Measurements from ENCODE around the gene GAP43.

GAP43 gene

GRCh38 chr3:115615001-115615814, 8.1 kb upstream of the GAP43 start:
- no peak for DNase-seq
- no peak for ATAC-seq (replicated peaks)
- H3K4me1 Mint-ChIP-seq: peaks cover 5 to 8% of the 10 kb centered on the region in 2 donors
- H3K27ac Mint-ChIP-seq: no peak overlapping the region
- no peaks in the 10 kb centered on the region for H3K9me3 Mint-ChIP-seq
- peaks cover 17 to 19% of the 10 kb centered on the region in 2 donors for H3K27me3 Mint-ChIP-seq
- no peak overlapping the region for H3K4me3 Mint-ChIP-seq
- no peaks in the 10 kb centered on the region for H3K36me3 Mint-ChIP-seq

DNA sequence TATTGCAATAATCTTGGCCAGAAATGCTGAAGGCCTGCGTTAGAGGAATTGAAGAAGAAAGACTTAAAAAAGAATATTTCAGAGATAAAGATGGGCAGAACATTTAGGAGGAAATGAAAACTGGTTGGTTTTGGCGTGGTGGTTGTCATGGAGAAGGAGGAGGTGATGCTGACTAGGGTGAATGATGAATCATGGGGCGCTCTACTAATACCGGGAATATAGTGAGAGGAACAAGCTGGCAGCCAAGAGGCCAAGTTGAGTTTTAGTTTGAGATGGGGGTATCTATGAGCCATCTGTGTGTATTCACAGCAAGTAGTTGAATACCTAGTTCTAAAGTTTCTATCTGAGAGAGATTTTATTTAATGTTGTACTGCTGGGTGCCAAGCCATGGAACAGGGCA, 6.8 kb upstream of the GAP43 start:
- DNase-seq: peak; percentile 5
- Mint-ChIP-seq H3K36me3 (no peaks in the 10 kb centered on the region), H3K4me3 (no peak overlapping the region)

DNA sequence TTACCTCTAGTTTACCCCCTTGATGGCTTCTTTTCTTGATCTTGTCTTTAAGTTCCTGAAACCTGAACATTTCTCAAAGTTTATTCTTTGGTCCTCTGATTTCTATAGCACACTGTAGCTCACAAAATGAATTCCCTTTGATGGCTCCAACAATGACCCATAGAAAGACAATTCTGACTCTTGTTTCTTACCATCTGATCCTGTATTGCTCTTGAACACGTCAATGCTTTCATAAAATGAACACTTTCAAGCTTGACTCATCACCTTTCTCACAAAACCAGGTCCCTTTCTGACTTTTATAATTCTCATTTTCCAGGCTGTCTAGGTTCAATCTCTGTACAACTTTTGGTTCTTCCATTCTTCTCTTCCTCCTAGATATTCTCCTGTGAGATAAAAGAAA, 5.7 kb upstream of the GAP43 start:
- no peak for ATAC-seq (replicated peaks)
- H3K4me3 Mint-ChIP-seq: no peak overlapping the region
- H3K36me3 Mint-ChIP-seq: no peaks in the 10 kb centered on the region
- no peak overlapping the region for H3K27ac Mint-ChIP-seq
- H3K27me3 Mint-ChIP-seq: peaks cover 16 to 21% of the 10 kb centered on the region in 2 donors
- H3K4me1 Mint-ChIP-seq: peaks cover 5 to 8% of the 10 kb centered on the region in 2 donors
- no peak for DNase-seq
- no peaks in the 10 kb centered on the region for H3K9me3 Mint-ChIP-seq

More for the DNA sequence above, 6.8 kb upstream of the GAP43 start:
- peaks cover 5 to 8% of the 10 kb centered on the region in 2 donors for H3K4me1 Mint-ChIP-seq
- H3K9me3 Mint-ChIP-seq: no peaks in the 10 kb centered on the region
- no peak overlapping the region for H3K27ac Mint-ChIP-seq
- peaks cover 16 to 19% of the 10 kb centered on the region in 2 donors for H3K27me3 Mint-ChIP-seq
- peak; percentile 77 to 91 for ATAC-seq (replicated peaks)

DNA sequence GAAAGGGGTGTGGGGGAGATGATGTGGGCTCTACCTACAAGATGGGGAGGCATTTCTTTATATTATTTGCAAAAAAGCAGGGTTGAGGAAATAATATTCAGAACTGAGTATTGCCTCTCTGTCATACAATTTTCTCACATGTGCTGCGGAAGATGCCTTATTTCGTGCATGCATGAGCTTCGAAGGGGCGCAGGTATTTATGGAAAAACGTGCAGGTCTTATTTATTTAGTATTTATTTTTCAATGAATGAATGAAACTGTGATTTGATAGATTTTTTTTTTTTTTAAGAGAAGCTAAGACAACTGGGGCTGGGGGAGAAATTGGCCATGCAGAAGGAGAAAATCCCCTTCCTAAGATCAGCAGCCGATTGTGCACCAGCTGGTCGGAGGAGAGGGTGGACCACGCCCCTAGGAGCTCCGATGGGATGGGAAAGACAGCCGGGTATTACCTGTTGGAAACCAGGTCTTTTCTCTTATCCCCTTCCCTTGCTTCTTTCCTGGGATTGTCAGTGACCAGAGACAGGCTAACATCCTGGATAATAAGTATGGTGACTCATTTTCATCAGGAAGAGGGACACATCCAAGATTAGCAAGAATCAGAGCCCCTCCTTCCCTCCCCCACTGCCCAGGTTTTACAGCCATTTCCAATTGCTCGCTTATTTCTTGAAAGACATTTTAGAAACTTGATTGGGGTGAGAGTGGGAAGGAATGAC, 875 bp downstream of the GAP43 start:
- Mint-ChIP-seq H3K9me3 (no peaks in the 10 kb centered on the region), H3K27me3 (peaks cover 37 to 42% of the 10 kb centered on the region in 2 donors), H3K4me3 (peak overlapping the region in 1 of 2 donors; percentile 39), H3K36me3 (no peaks in the 10 kb centered on the region), H3K27ac (no peak overlapping the region), H3K4me1 (peaks cover 6 to 13% of the 10 kb centered on the region in 2 donors)
- ATAC-seq (replicated peaks) (no peak), DNase-seq (no peak)

DNA sequence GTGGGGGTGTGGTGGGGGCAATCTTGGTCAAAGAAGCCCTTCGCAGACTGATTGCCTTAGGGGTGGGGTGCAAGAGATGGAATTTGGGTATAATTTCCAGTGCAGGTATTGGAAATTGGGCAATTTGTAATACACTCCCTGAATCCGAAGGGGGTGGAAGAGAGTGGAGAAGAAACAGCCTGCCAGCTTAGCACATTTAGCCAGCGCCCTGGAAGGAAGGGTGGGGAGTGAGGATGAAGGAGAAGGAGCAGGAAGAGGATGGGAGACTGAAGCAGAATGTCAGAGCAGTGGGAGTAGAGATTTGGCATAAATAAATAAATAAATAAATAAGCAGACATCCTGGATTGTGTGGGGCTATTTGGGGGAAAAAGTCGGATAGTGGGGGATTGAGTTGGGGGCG, 1.6 kb downstream of the GAP43 start:
- no peak overlapping the region for H3K4me3 Mint-ChIP-seq
- no peak for ATAC-seq (replicated peaks)
- H3K36me3 Mint-ChIP-seq: no peaks in the 10 kb centered on the region
- no peaks in the 10 kb centered on the region for H3K9me3 Mint-ChIP-seq
- H3K27me3 Mint-ChIP-seq: peaks cover 34 to 37% of the 10 kb centered on the region in 2 donors
- no peak overlapping the region for H3K27ac Mint-ChIP-seq
- DNase-seq: no peak
- peaks cover 6 to 13% of the 10 kb centered on the region in 2 donors for H3K4me1 Mint-ChIP-seq

DNA sequence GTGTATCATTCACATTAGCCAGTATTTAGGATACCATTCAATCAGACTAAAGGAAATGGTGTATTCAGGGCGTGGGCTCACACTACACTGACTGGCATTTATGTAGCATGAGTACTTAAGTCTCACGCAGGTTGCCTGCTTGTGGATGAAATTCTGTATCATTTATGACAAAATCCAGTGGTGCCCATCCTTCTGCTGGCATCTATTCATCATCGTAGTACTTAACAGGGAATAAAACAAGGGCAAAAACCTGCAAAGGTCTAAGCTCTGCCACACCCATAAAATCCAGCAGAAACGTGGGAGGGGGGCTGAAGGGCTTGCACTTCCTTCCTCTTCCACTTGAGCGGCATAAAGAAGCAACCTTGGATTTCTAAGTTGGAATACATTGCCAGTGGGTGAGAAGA, 2.7 kb downstream of the GAP43 start:
- DNase-seq (no peak), ATAC-seq (replicated peaks) (no peak)
- Mint-ChIP-seq H3K27ac (no peak overlapping the region), H3K4me1 (peaks cover 6 to 13% of the 10 kb centered on the region in 2 donors), H3K36me3 (no peaks in the 10 kb centered on the region), H3K27me3 (peaks cover 34 to 43% of the 10 kb centered on the region in 2 donors), H3K9me3 (no peaks in the 10 kb centered on the region), H3K4me3 (no peak overlapping the region)

GRCh38 chr3:115626721-115627120, 3.4 kb downstream of the GAP43 start:
- ATAC-seq (replicated peaks) (no peak), DNase-seq (no peak)
- peaks cover 34 to 44% of the 10 kb centered on the region in 2 donors for H3K27me3 Mint-ChIP-seq
- no peaks in the 10 kb centered on the region for H3K36me3 Mint-ChIP-seq
- H3K4me1 Mint-ChIP-seq: peaks cover 6 to 13% of the 10 kb centered on the region in 2 donors
- no peak overlapping the region for H3K27ac Mint-ChIP-seq
- H3K4me3 Mint-ChIP-seq: no peak overlapping the region
- no peaks in the 10 kb centered on the region for H3K9me3 Mint-ChIP-seq

DNA sequence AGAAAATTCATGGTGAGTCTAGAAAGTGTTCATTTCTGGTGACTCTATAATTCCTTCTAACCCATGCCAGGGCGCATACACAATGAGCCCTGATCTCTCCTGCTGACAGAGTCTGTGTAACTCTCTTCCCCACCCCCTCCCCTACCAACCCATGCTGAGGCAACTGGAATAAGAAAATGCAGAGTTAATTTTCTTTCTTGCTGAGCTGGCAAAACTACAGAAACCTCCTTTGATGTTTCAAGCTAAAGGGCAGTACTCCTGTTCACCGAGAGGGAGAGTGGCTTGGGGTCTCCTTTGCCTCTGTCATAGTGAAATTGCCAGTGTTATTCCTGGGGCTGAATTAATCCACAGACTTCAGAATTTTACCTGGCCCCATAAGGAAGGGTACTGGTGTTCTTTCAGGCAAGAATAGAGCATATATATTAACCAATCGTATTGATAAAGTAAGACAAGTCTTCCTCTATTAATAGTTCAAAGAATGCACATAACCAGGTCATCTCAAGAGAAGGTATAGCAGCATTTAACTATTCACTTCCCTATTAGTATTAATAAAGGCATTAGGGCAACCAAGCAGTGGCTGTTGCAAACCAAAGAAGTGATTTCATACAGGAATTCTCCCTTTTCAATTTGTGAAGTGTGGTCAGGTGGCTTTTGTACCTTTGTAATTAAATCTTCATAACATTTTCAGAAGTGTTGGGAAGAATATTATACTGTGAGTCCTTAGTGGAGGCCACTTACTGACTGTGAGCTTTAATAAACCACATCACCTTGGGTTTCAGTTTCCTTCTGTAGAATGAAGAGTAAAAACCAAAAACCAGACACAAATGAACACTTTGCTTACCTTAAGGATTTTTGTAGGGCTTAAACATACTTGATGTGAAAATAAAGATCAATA, 4.1 kb downstream of the GAP43 start:
- Mint-ChIP-seq H3K4me1 (peaks cover 6 to 13% of the 10 kb centered on the region in 2 donors), H3K36me3 (no peaks in the 10 kb centered on the region), H3K27ac (no peak overlapping the region), H3K4me3 (no peak overlapping the region), H3K9me3 (no peaks in the 10 kb centered on the region), H3K27me3 (peaks cover 38 to 49% of the 10 kb centered on the region in 2 donors)
- ATAC-seq (replicated peaks) (no peak), DNase-seq (no peak)

GRCh38 chr3:115628075-115628412, 4.7 kb downstream of the GAP43 start:
- Mint-ChIP-seq H3K27me3 (peaks cover 37 to 49% of the 10 kb centered on the region in 2 donors), H3K36me3 (no peaks in the 10 kb centered on the region), H3K4me1 (peaks cover 6 to 11% of the 10 kb centered on the region in 2 donors), H3K4me3 (no peak overlapping the region), H3K27ac (no peak overlapping the region), H3K9me3 (no peaks in the 10 kb centered on the region)
- ATAC-seq (replicated peaks) (no peak), DNase-seq (no peak)

GRCh38 chr3:115630850-115631249, 7.5 kb downstream of the GAP43 start:
- Mint-ChIP-seq H3K9me3 (no peaks in the 10 kb centered on the region), H3K36me3 (no peaks in the 10 kb centered on the region), H3K27me3 (peaks cover 18 to 29% of the 10 kb centered on the region in 2 donors), H3K4me3 (no peak overlapping the region), H3K27ac (no peak overlapping the region), H3K4me1 (no peaks in the 10 kb centered on the region)
- DNase-seq (no peak), ATAC-seq (replicated peaks) (no peak)

DNA sequence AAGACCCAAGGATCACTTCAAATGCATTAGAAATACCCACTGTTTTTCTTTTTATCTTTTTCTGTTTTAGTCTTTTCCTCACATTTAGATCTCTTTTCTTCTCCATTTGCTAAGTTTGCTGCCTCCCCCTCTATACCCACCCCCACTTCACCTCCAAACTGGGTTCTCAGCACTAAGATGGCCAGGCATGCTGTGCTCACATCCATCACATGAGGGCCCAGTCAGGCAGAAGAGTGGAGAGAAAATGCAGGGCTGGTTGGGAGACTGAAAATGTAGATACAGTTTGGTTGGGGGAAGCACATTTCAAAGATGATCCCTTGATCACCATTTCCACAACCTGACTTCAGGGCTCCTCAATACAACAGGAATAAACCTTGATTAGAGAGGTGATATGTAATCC, 8.7 kb downstream of the GAP43 start:
- DNase-seq: no peak
- Mint-ChIP-seq H3K27ac (no peak overlapping the region), H3K9me3 (no peaks in the 10 kb centered on the region), H3K36me3 (no peaks in the 10 kb centered on the region), H3K4me1 (no peaks in the 10 kb centered on the region), H3K27me3 (peaks cover 8 to 24% of the 10 kb centered on the region in 2 donors), H3K4me3 (no peak overlapping the region)
- no peak for ATAC-seq (replicated peaks)

GRCh38 chr3:115633467-115633866, 10.2 kb downstream of the GAP43 start:
- Mint-ChIP-seq H3K27me3 (peaks cover 8 to 24% of the 10 kb centered on the region in 2 donors), H3K36me3 (no peaks in the 10 kb centered on the region), H3K4me1 (no peaks in the 10 kb centered on the region), H3K27ac (no peak overlapping the region), H3K4me3 (no peak overlapping the region), H3K9me3 (no peaks in the 10 kb centered on the region)
- no peak for DNase-seq
- peak in 1 of 2 donors; percentile 34 for ATAC-seq (replicated peaks)

- Mint-ChIP-seq H3K9me3 (no peaks in the 10 kb centered on the region), H3K4me3 (no peak overlapping the region), H3K36me3 (no peaks in the 10 kb centered on the region), H3K27me3 (peaks cover 8 to 24% of the 10 kb centered on the region in 2 donors), H3K27ac (no peak overlapping the region), H3K4me1 (no peaks in the 10 kb centered on the region)
- no peak for ATAC-seq (replicated peaks)
- DNase-seq: no peak
Measured at GRCh38 chr3:115634052-115634451, 10.7 kb downstream of the GAP43 start.

DNA sequence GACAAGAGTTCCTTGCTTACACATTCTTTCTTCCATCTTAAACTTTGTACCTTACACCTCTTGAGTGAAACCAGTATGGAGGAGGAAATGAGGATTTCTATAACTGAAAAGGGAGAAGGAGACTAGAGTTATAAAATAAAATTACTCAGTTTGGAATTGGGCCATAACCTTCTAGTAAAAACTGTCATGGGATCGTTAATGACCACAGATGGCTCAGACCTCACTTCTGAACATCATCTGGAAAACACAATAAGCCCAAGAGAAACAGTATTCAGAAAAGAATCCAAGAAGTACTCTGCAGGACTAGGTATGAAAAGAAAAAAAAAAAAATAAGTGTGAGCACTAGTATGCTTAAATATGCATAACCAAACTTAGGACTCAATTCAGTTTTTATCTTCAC, 12.1 kb downstream of the GAP43 start:
- no peaks in the 10 kb centered on the region for H3K4me1 Mint-ChIP-seq
- H3K36me3 Mint-ChIP-seq: no peaks in the 10 kb centered on the region
- ATAC-seq (replicated peaks): no peak
- H3K27me3 Mint-ChIP-seq: peaks cover 8 to 26% of the 10 kb centered on the region in 2 donors
- H3K27ac Mint-ChIP-seq: no peak overlapping the region
- no peak overlapping the region for H3K4me3 Mint-ChIP-seq
- DNase-seq: no peak
- H3K9me3 Mint-ChIP-seq: no peaks in the 10 kb centered on the region

Measured in stimulated activated naive B cell treated with anti-CD40 and anti-IgM and Interleukin-4, amounts not matched to agents 10 μg/mL and 1 μg/mL and 100 μg/mL, for 72 hours (primary cell).